SJSA1 (cell line): Measurements from ENCODE around the gene ELFN2. TPM values are rescaled to one million over a fixed set of nuclear protein-coding genes. Genes with fewer than 3 reads are reported as not detected.
A peak's percentile ranks its signal among the peaks of the same experiment; 100 is the strongest.
"Not testable (repeated sequence)": the region's sequence is repeated elsewhere in the genome, so short reads cannot be mapped to it uniquely, and the experiment has no call there.

Source experiments
- DNase-seq, 2 experiments: peaks; one replicate each; pipeline ENCODE4 v3.0.0-alpha.2; 2015 to 2020; ENCODE audit warnings: low spot score in 2 of 2, low read depth in 1 of 2
- H3K27ac ChIP-seq: fragments of 250-450 bp; sonication (Bioruptor Pico); 2 replicates; pipeline ENCODE4 v1.5.1; 2020; ENCODE audit warnings: mild to moderate bottlenecking, moderate library complexity
- H3K27me3 ChIP-seq: fragments of 250-450 bp; sonication (Bioruptor Pico); replicated peaks from 2 replicates; pipeline ENCODE4 v1.5.1; 2020; ENCODE audit warnings: mild to moderate bottlenecking, moderate library complexity
- H3K36me3 ChIP-seq: fragments of 250-450 bp; sonication (Bioruptor Pico); 2 replicates; pipeline ENCODE4 v1.5.1; 2020; ENCODE audit warnings: mild to moderate bottlenecking
- H3K4me1 ChIP-seq: fragments of 250-450 bp; sonication (Bioruptor Pico); replicated peaks from 2 replicates; pipeline ENCODE4 v1.6.1; 2021; ENCODE audit warnings: mild to moderate bottlenecking
- H3K4me3 ChIP-seq: fragments of 250-450 bp; sonication (Bioruptor Pico); 2 replicates; pipeline ENCODE4 v1.5.1; 2020; ENCODE audit warnings: mild to moderate bottlenecking
- H3K9me3 ChIP-seq: fragments of 250-450 bp; sonication (Bioruptor Pico); replicated peaks from 2 replicates; pipeline ENCODE4 v1.5.1; 2020; ENCODE audit warnings: mild to moderate bottlenecking
- total RNA-seq: library from RNA; depleted of rRNA; stranded (reverse); fragments of >200 nt; shearing (Covaris generic); gene quantifications from 2 replicates; pipeline ENCODE4 v1.2.3, GENCODE V29; 2014

The ELFN2 gene
- total RNA-seq, 1 experiment from 2014 or later: 0.11 TPM

GRCh38 chr22:37337204-37337943, 89.9 kb downstream of the ELFN2 start:
- Histone ChIP-seq H3K27me3 (peaks cover 39% of the 10 kb centered on the region), H3K4me1 (peaks cover 4% of the 10 kb centered on the region; the same call in 1 of the 2 replicates), H3K9me3 (no peaks in the 10 kb centered on the region; the same call in 1 of the 2 replicates), H3K36me3 (no peaks in the 10 kb centered on the region), H3K4me3 (no peak overlapping the region), H3K27ac (no peak overlapping the region)
- no peak for DNase-seq

GRCh38 chr22:37336579-37336978, 90.7 kb downstream of the ELFN2 start:
- DNase-seq: no peak
- Histone ChIP-seq H3K36me3 (no peaks in the 10 kb centered on the region), H3K4me1 (peaks cover 4% of the 10 kb centered on the region; the same call in 1 of the 2 replicates), H3K9me3 (no peaks in the 10 kb centered on the region; the same call in 1 of the 2 replicates), H3K27me3 (peaks cover 44% of the 10 kb centered on the region), H3K4me3 (no peak overlapping the region), H3K27ac (no peak overlapping the region)

- Histone ChIP-seq H3K27ac (no peak overlapping the region), H3K9me3 (no peaks in the 10 kb centered on the region; the same call in 1 of the 2 replicates), H3K4me3 (no peak overlapping the region), H3K4me1 (peaks cover 8% of the 10 kb centered on the region; the same call in 1 of the 2 replicates), H3K36me3 (no peaks in the 10 kb centered on the region), H3K27me3 (peaks cover 44% of the 10 kb centered on the region)
- no peak for DNase-seq
These were observed 91.5 kb downstream of the ELFN2 start for GRCh38 chr22:37335806-37336199.

- Histone ChIP-seq H3K36me3 (no peaks in the 10 kb centered on the region), H3K27me3 (peaks cover 44% of the 10 kb centered on the region), H3K4me1 (peaks cover 8% of the 10 kb centered on the region; the same call in 1 of the 2 replicates), H3K27ac (no peak overlapping the region), H3K9me3 (no peaks in the 10 kb centered on the region; the same call in 1 of the 2 replicates), H3K4me3 (no peak overlapping the region)
- DNase-seq: no peak
These were observed 92.1 kb downstream of the ELFN2 start for GRCh38 chr22:37334859-37335805.

- H3K36me3 ChIP-seq: no peaks in the 10 kb centered on the region
- H3K27me3 ChIP-seq: peaks cover 44% of the 10 kb centered on the region
- peaks cover 8% of the 10 kb centered on the region; the same call in 1 of the 2 replicates for H3K4me1 ChIP-seq
- DNase-seq: no peak
- H3K27ac ChIP-seq: no peak overlapping the region
- H3K4me3 ChIP-seq: no peak overlapping the region
- no peaks in the 10 kb centered on the region; the same call in 1 of the 2 replicates for H3K9me3 ChIP-seq
These were observed 92.8 kb downstream of the ELFN2 start for GRCh38 chr22:37334461-37334858.

GRCh38 chr22:37333724-37334460, 93.4 kb downstream of the ELFN2 start:
- no peak overlapping the region for H3K4me3 ChIP-seq
- H3K27ac ChIP-seq: no peak overlapping the region
- DNase-seq: no peak
- H3K36me3 ChIP-seq: no peaks in the 10 kb centered on the region
- H3K27me3 ChIP-seq: peaks cover 44% of the 10 kb centered on the region
- H3K9me3 ChIP-seq: no peaks in the 10 kb centered on the region; the same call in 1 of the 2 replicates
- peaks cover 8% of the 10 kb centered on the region; the same call in 1 of the 2 replicates for H3K4me1 ChIP-seq

- no peak for DNase-seq
- no peaks in the 10 kb centered on the region for H3K36me3 ChIP-seq
- no peak overlapping the region for H3K4me3 ChIP-seq
- H3K27me3 ChIP-seq: peaks cover 44% of the 10 kb centered on the region
- no peak overlapping the region for H3K27ac ChIP-seq
- peaks cover 14% of the 10 kb centered on the region for H3K4me1 ChIP-seq
- no peaks in the 10 kb centered on the region; the same call in 1 of the 2 replicates for H3K9me3 ChIP-seq
These were observed 95.3 kb downstream of the ELFN2 start for GRCh38 chr22:37331856-37332536.

- H3K4me1 ChIP-seq: peaks cover 14% of the 10 kb centered on the region
- no peak overlapping the region for H3K4me3 ChIP-seq
- H3K27ac ChIP-seq: no peak overlapping the region
- H3K36me3 ChIP-seq: no peaks in the 10 kb centered on the region
- DNase-seq: no peak
- peaks cover 43% of the 10 kb centered on the region for H3K27me3 ChIP-seq
- H3K9me3 ChIP-seq: no peaks in the 10 kb centered on the region; the same call in 1 of the 2 replicates
These were observed 96.2 kb downstream of the ELFN2 start for GRCh38 chr22:37331034-37331428.

GRCh38 chr22:37330200-37331033, 96.9 kb downstream of the ELFN2 start:
- no peak overlapping the region for H3K4me3 ChIP-seq
- no peaks in the 10 kb centered on the region; the same call in 1 of the 2 replicates for H3K9me3 ChIP-seq
- H3K27ac ChIP-seq: no peak overlapping the region
- no peak for DNase-seq
- H3K4me1 ChIP-seq: peaks cover 14% of the 10 kb centered on the region
- H3K27me3 ChIP-seq: peaks cover 40% of the 10 kb centered on the region
- no peaks in the 10 kb centered on the region for H3K36me3 ChIP-seq

- no peak overlapping the region for H3K4me3 ChIP-seq
- H3K27ac ChIP-seq: no peak overlapping the region
- DNase-seq: no peak
- peaks cover 40% of the 10 kb centered on the region for H3K27me3 ChIP-seq
- no peaks in the 10 kb centered on the region for H3K36me3 ChIP-seq
- peaks cover 10% of the 10 kb centered on the region for H3K4me1 ChIP-seq
- no peaks in the 10 kb centered on the region; the same call in 1 of the 2 replicates for H3K9me3 ChIP-seq
These were observed 97.8 kb downstream of the ELFN2 start for GRCh38 chr22:37329238-37330140.

GRCh38 chr22:37328538-37329237, 98.6 kb downstream of the ELFN2 start:
- Histone ChIP-seq H3K27ac (peak overlapping the region; percentile 36), H3K27me3 (peaks cover 40% of the 10 kb centered on the region)
- H3K4me3 ChIP-seq, DNase-seq, H3K4me1 ChIP-seq, H3K36me3 ChIP-seq, H3K9me3 ChIP-seq: not testable (repeated sequence)
